Neural progenitor cell (in vitro differentiated cells): ENCODE measurements around the gene CCT7.

Experiments
- EZH2 ChIP-seq: fragments of 200-600 bp; sonication (generic); IDR thresholded peaks from 2 replicates; pipeline ENCODE4 v1.6.1; 2017; ENCODE audit warnings: antibody characterized with exemption, mild to moderate bottlenecking, moderate library complexity
- EZH2phosphoT487 ChIP-seq: fragments of 200-600 bp; sonication (generic); IDR thresholded peaks from 2 replicates; pipeline ENCODE4 v1.6.1; 2017; ENCODE audit warnings: antibody characterized with exemption
- TF ChIP-seq, protein P1 (sequence below): fragments of 200-600 bp; sonication (generic); IDR thresholded peaks from 2 replicates; pipeline ENCODE4 v1.5.1; 2017; ENCODE audit warnings: antibody characterized with exemption, mild to moderate bottlenecking

DNA sequence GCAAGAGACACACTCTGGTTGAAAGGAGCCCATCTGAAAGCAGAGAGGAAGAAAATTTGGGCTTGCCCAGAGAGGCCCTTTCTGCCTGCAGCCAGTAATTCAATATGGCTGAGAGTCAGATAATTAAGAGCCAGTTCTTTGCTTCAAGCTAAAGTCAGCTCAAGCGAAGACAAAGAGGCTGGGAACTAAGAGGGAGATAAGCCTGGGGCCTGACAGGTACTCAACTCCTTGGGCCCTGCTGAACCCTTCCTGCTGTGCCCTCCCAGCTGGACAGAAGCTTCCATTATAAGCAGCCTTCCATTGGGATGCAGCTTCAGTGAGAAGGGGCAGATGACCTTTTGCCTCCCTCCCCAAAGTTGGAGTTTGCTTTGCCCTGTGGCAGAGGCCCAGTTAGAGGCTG, 38.2 kb downstream of the CCT7 start:
- TF ChIP-seq EZH2, result no peak
- no peak for TF ChIP-seq EZH2phosphoT487
- TF ChIP-seq, protein P1, sequence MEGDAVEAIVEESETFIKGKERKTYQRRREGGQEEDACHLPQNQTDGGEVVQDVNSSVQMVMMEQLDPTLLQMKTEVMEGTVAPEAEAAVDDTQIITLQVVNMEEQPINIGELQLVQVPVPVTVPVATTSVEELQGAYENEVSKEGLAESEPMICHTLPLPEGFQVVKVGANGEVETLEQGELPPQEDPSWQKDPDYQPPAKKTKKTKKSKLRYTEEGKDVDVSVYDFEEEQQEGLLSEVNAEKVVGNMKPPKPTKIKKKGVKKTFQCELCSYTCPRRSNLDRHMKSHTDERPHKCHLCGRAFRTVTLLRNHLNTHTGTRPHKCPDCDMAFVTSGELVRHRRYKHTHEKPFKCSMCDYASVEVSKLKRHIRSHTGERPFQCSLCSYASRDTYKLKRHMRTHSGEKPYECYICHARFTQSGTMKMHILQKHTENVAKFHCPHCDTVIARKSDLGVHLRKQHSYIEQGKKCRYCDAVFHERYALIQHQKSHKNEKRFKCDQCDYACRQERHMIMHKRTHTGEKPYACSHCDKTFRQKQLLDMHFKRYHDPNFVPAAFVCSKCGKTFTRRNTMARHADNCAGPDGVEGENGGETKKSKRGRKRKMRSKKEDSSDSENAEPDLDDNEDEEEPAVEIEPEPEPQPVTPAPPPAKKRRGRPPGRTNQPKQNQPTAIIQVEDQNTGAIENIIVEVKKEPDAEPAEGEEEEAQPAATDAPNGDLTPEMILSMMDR, result no peak
